Keratinocyte (primary cell): ENCODE results near the gene ATP6V0D1. TPM values are rescaled to one million over a fixed set of nuclear protein-coding genes. Genes with fewer than 3 reads are reported as not detected.

Source experiments
- DNase-seq: peaks from one replicate; pipeline ENCODE4 v3.0.0-alpha.2; 2011; ENCODE audit warnings: low read depth, missing footprints, low spot score
- FAIRE-seq: peaks from 2 replicates; lab custom pipeline; 2011; peaks lifted over from hg19 to GRCh38; lab: Jason Lieb, UNC
- H2AFZ ChIP-seq: 2 replicates; pipeline ENCODE4 v1.6.0; 2012; ENCODE audit warnings: low read length, control low read depth, inconsistent platforms; ENCODE audit not compliant: control insufficient read depth
- H3K27ac ChIP-seq: 2 replicates; pipeline ENCODE4 v1.5.1; 2011; ENCODE audit warnings: low read length; ENCODE audit not compliant: control insufficient read depth, insufficient read depth
- H3K27me3 ChIP-seq: 3 replicates; pipeline ENCODE4 v1.6.0; 2011; ENCODE audit warnings: low read length; ENCODE audit not compliant: control insufficient read depth, insufficient read depth; ENCODE audit errors: extremely low read depth
- H3K36me3 ChIP-seq, 2 experiments: 2 replicates in 1 of 2; 3 replicates in 1 of 2; pipeline ENCODE4 v1.5.1; 2011; ENCODE audit warnings: low read length in 2 of 2, mild to moderate bottlenecking in 1 of 2; ENCODE audit not compliant: control insufficient read depth in 2 of 2, insufficient read depth in 2 of 2; ENCODE audit errors: extremely low read depth in 1 of 2
- H3K4me1 ChIP-seq: 3 replicates; pipeline ENCODE4 v1.5.1; 2011; ENCODE audit warnings: low read length; ENCODE audit not compliant: control insufficient read depth, insufficient read depth; ENCODE audit errors: extremely low read depth
- H3K4me2 ChIP-seq: 3 replicates; pipeline ENCODE4 v1.6.0; 2011; ENCODE audit warnings: low read depth, low read length; ENCODE audit not compliant: control insufficient read depth, insufficient read depth; ENCODE audit errors: extremely low read depth
- H3K4me3 ChIP-seq, 3 experiments: fragments of 200-600 bp in 1 of 3; sonication (generic) in 1 of 3; 2 replicates in 2 of 3; 3 replicates in 1 of 3; pipeline ENCODE4 v1.5.1; 2011 to 2016; ENCODE audit warnings: low read length in 3 of 3, mild to moderate bottlenecking in 3 of 3, control low read depth in 2 of 3, inconsistent platforms in 1 of 3, low read depth in 1 of 3, mixed read lengths in 1 of 3, mixed run types in 1 of 3, moderate library complexity in 1 of 3; ENCODE audit not compliant: control insufficient read depth in 2 of 3, insufficient read depth in 2 of 3; ENCODE audit errors: extremely low read depth in 1 of 3
- H3K79me2 ChIP-seq: 2 replicates; pipeline ENCODE4 v1.6.0; 2012; ENCODE audit warnings: low read length; ENCODE audit not compliant: control insufficient read depth, insufficient read depth
- H3K9ac ChIP-seq: 3 replicates; pipeline ENCODE4 v1.6.0; 2011; ENCODE audit warnings: low read length; ENCODE audit not compliant: control insufficient read depth, insufficient read depth; ENCODE audit errors: extremely low read depth
- H3K9me1 ChIP-seq: 3 replicates; pipeline ENCODE4 v1.6.0; 2011; ENCODE audit warnings: low read length; ENCODE audit not compliant: control insufficient read depth, insufficient read depth; ENCODE audit errors: extremely low read depth
- H3K9me3 ChIP-seq: 2 replicates; pipeline ENCODE4 v1.5.1; 2012; ENCODE audit warnings: low read depth, low read length; ENCODE audit not compliant: control insufficient read depth
- H4K20me1 ChIP-seq: 3 replicates; pipeline ENCODE4 v1.6.0; 2011; ENCODE audit warnings: low read length; ENCODE audit not compliant: control insufficient read depth, insufficient read depth; ENCODE audit errors: extremely low read depth
- CTCF ChIP-seq, 3 experiments: IDR thresholded peaks in 1 of 3; conservative IDR thresholded peaks in 1 of 3; optimal IDR thresholded peaks in 1 of 3; 2 replicates in 2 of 3; 3 replicates in 1 of 3; pipeline versions ENCODE3 to v1.5.1; 2011; ENCODE audit warnings: low read length in 3 of 3, mild to moderate bottlenecking in 3 of 3, moderate library complexity in 2 of 3, control low read depth in 1 of 3, inconsistent platforms in 1 of 3; ENCODE audit not compliant: insufficient read depth in 2 of 3; ENCODE audit errors: extremely low read depth in 1 of 3
- EZH2 ChIP-seq: IDR thresholded peaks from one replicate; pipeline ENCODE4 v1.6.1; 2012; ENCODE audit warnings: inconsistent platforms, mild to moderate bottlenecking, low read length, moderate library complexity
- dilution Hi-C: fragments of 300-500 bp; cut with MboI; formaldehyde crosslinking; loops from one replicate; pipeline ENCODE4 v1.7.0; 2020; ENCODE audit warnings: low sequenced_read_pairs; ENCODE audit not compliant: extremely low pct_ligation_motif_present
- polyA plus RNA-seq, 5 experiments: library from polyadenylated mRNA; depleted of rRNA in 3 of 5; stranded (reverse) in 3 of 5; stranded (forward) in 1 of 5; unstranded in 1 of 5; fragments of >200 nt; gene quantifications; 1 replicate in 1 of 5; 2 replicates in 3 of 5; 3 replicates in 1 of 5; pipeline versions ENCODE4 v1.2.1 to v1.2.3, GENCODE V29; 2011 to 2012; ENCODE audit warnings: missing spikeins in 2 of 5, low read depth in 1 of 5, low replicate concordance in 1 of 5

ATP6V0D1 gene
- polyA plus RNA-seq, 1 donor (not counting 4 experiments of a cell fraction or from before 2014, with no cell fraction given) = 97.1 TPM

- Histone ChIP-seq H3K4me2 (peak overlapping the region; percentile 82), H3K9me1 (no peaks in the 10 kb centered on the region), H4K20me1 (no peaks in the 10 kb centered on the region), H3K79me2 (no peaks in the 10 kb centered on the region), H3K9ac (peak overlapping the region; percentile 82), H3K4me3 (peak overlapping the region in 2 of 3 experiments; percentile 19 to 33), H3K27ac (peak overlapping the region; percentile 99), H3K36me3 (no peaks in the 10 kb centered on the region), H3K9me3 (no peaks in the 10 kb centered on the region), H3K4me1 (peaks cover 53% of the 10 kb centered on the region), H3K27me3 (no peaks in the 10 kb centered on the region), H2AFZ (peak overlapping the region; percentile 59)
- DNase-seq (peak; percentile 98), FAIRE-seq (peak; percentile 100)
- TF ChIP-seq CTCF (optimal IDR thresholded peaks at IDR 0.05 in 1 of 3, IDR thresholded peaks at IDR 0.05 in 1 of 3, conservative IDR thresholded peaks at IDR 0.05 in 1 of 3; ENCODE audit: extremely low read depth in 1 of 3, insufficient read depth in 2 of 3, low read length in 3 of 3) (peak in 2 of 3 experiments; percentile 2 to 6), EZH2 (no peak)
- dilution Hi-C loops = no loop called here
These were observed 76.2 kb downstream of the ATP6V0D1 start for GRCh38 chr16:67404740-67405226.

GRCh38 chr16:67403976-67404555 is 76.9 kb downstream of the ATP6V0D1 start:
- DNase-seq = no peak
- Histone ChIP-seq H3K27me3 (no peaks in the 10 kb centered on the region), H3K79me2 (no peaks in the 10 kb centered on the region), H3K9me1 (no peaks in the 10 kb centered on the region), H2AFZ (peak overlapping the region; percentile 67), H3K4me2 (peak overlapping the region; percentile 82), H3K36me3 (no peaks in the 10 kb centered on the region), H3K27ac (peak overlapping the region; percentile 99), H3K4me1 (peaks cover 46% of the 10 kb centered on the region), H3K9ac (peak overlapping the region; percentile 82), H3K9me3 (no peaks in the 10 kb centered on the region), H3K4me3 (peak overlapping the region in 1 of 3 experiments; percentile 19), H4K20me1 (no peaks in the 10 kb centered on the region)
- TF ChIP-seq EZH2 (no peak), CTCF (optimal IDR thresholded peaks at IDR 0.05 in 1 of 3, IDR thresholded peaks at IDR 0.05 in 1 of 3, conservative IDR thresholded peaks at IDR 0.05 in 1 of 3; ENCODE audit: extremely low read depth in 1 of 3, insufficient read depth in 2 of 3, low read length in 3 of 3) (no peak)
- dilution Hi-C loops = no loop called here
- FAIRE-seq = no peak
